GM13977 (cell line): ENCODE data around the gene RLBP1.
"Not testable (repeated sequence)": the region's sequence is repeated elsewhere in the genome, so short reads cannot be mapped to it uniquely, and the experiment has no call there.

ENCODE experiments used
- DNase-seq: peaks from one replicate; pipeline ENCODE4 v3.0.0; 2012; ENCODE audit warnings: low spot score
- in situ Hi-C: fragments of 300-500 bp; cut with MboI; formaldehyde crosslinking; loops from one replicate; pipeline ENCODE4 v1.12.0; 2022; ENCODE audit warnings: low sequenced_read_pairs, low pct_unique_long_range_greater_than_20kb, mixed read lengths, inconsistent platforms; ENCODE audit not compliant: unreplicated experiment
- TF ChIP-seq, protein P1 (sequence below): IDR thresholded peaks from 2 replicates; pipeline ENCODE4 v1.5.1; 2012; ENCODE audit warnings: mild to moderate bottlenecking, control low read depth; ENCODE audit not compliant: insufficient read depth; ENCODE audit errors: extremely low read depth, missing control alignments

RLBP1 gene

DNA sequence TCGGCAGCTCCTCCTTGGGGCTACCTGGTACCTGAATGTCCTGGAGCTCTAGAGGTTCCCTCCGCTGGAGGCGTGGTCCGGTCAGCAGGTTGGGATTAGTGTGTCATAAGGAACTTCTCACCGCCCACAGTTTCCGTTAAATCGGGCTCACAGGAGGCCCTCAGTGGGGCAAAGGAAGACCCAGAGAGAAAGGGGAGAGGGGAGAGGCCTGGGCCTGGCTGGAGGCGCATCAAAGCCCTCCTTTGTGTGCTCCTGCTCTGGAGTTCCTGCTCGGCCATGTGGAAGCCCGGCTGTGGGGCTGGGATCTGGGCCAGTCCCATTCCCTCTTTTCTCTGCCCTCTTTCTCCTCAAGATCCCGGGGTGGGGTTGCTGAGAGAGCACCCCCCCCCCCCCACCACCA lies at the start of gene RLBP1:
RLBP1 (minus strand) TSS at position 37 of the 400 bp plus-strand sequence. CDS start 2,604 bp downstream, outside the sequence.
- in situ Hi-C loops = no loop called here
- no peak for DNase-seq
- TF ChIP-seq, protein P1, sequence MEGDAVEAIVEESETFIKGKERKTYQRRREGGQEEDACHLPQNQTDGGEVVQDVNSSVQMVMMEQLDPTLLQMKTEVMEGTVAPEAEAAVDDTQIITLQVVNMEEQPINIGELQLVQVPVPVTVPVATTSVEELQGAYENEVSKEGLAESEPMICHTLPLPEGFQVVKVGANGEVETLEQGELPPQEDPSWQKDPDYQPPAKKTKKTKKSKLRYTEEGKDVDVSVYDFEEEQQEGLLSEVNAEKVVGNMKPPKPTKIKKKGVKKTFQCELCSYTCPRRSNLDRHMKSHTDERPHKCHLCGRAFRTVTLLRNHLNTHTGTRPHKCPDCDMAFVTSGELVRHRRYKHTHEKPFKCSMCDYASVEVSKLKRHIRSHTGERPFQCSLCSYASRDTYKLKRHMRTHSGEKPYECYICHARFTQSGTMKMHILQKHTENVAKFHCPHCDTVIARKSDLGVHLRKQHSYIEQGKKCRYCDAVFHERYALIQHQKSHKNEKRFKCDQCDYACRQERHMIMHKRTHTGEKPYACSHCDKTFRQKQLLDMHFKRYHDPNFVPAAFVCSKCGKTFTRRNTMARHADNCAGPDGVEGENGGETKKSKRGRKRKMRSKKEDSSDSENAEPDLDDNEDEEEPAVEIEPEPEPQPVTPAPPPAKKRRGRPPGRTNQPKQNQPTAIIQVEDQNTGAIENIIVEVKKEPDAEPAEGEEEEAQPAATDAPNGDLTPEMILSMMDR = no peak

DNA sequence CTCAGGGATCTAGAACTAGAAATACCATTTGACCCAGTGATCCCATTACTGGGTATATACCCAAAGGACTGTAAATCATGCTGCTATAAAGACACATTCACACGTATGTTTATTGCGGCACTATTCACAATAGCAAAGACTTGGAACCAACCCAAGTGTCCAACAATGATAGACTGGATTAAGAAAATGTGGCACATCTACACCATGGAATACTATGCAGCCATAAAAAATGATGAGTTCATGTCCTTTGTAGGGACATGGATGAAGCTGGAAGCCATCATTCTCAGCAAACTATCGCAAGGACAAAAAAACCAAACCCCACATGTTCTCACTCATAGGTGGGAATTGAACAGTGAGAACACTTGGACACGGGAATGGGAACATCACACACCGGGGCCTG lies 28.8 kb upstream of the RLBP1 start:
- DNase-seq, in situ Hi-C loops: not testable (repeated sequence)

DNA sequence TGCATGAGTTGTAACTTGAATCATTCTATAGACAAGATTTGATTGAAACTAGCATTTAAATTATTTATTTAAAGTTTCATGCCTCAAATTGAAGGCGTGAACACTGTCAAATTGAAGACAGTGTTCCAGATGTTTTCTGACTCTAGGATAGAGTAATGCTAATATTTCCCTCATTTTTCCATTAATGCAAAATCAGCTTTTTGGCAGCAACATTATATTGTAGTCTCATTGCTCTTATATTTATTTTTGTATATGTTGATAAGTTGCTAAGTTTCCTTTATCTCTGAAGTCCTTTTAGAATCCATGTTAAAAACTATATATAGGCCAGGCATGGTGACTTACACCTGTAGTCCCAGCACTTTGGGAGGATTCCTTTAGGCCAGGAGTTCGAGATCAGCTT lies 27.2 kb upstream of the RLBP1 start:
- in situ Hi-C loops = no loop called here
- TF ChIP-seq, protein P1 = no peak
- no peak for DNase-seq

DNA sequence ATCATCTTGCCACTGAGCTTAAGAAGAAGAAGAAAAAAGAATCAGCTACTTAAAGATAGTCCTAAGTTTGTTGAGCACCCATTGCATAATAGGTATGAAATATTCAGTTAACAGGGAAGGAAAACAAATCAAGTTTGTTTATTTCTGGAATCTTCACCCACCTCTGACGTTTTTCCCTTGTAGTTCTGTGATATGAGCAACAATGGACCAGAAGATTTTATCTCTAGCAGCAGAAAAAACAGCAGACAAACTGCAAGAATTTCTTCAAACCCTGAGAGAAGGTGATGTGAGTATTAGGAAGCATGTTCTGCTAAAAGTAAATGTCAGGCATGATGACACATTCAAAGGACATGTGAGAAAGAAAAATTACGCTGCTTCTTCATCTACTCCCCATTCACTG lies 26.1 kb upstream of the RLBP1 start:
- TF ChIP-seq, protein P1 = no peak
- in situ Hi-C loops = no loop called here
- no peak for DNase-seq

DNA sequence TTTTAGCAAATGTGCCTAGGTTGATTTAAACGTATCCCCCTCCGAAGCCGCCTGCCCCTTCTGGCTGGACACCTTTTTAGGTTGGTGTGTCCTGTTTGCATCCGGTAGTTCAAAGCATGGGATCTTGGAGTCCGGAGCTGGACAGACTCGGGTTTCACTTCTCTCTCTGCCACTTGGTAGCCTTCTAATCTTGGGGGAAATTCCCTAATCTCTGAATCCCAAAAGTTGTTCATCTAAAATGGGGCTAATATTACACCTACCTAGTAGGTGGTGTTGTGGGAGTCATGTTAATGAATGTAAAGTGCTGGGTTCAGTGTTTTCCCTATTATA lies 23.2 kb upstream of the RLBP1 start:
- TF ChIP-seq, protein P1 = no peak
- in situ Hi-C loops = no loop called here
- no peak for DNase-seq

DNA sequence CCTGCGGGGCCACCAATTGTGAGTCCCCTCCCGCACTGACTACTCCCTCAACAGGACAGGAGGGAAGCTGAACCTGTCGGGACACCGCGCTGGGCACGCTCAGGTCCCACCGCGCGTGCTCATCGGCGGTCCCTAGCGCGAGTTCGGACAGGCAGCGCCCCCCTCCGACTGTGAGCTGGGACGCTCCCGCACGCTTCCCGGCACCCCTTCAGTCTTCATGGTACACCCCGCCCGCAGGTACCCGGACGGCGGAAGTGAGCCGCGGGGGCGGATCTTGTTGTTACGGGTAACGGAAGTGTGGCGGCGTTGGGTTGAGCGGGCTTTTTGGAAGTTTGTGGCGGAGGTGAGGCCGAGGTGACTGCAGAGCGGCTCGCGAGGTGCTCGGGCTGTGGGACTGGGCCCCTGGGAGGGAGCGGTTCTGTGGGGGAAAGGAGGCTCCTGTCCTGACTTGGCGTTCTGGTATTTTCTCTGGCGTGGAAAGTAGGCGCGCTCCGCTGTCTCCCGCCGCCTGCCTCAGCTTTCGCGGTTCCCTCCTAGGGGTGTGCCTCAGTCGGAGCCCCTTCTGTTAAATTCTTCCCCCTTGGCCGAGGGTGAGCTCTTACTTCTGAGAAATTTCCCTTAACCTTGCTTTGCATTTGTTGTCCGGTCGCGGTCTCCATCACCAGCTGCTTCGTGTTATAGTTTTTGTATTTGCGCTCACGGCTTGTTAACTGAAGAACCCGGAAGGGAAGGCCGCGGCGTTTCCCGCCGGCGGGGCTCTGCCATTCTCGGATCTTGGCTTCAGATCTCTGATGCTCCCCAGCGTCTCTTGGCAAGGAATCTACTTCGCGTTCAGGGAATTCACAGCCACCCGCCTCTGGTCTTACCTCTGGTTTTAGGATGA lies 22.6 kb upstream of the RLBP1 start, which contains the start of gene FANCI:
FANCI (plus strand) TSS at position 289 of the 883 bp plus-strand sequence. CDS start 3,669 bp downstream, outside the sequence.
- TF ChIP-seq, protein P1 = peak; percentile 70
- peak; percentile 93 for DNase-seq
- in situ Hi-C loops = no loop called here

DNA sequence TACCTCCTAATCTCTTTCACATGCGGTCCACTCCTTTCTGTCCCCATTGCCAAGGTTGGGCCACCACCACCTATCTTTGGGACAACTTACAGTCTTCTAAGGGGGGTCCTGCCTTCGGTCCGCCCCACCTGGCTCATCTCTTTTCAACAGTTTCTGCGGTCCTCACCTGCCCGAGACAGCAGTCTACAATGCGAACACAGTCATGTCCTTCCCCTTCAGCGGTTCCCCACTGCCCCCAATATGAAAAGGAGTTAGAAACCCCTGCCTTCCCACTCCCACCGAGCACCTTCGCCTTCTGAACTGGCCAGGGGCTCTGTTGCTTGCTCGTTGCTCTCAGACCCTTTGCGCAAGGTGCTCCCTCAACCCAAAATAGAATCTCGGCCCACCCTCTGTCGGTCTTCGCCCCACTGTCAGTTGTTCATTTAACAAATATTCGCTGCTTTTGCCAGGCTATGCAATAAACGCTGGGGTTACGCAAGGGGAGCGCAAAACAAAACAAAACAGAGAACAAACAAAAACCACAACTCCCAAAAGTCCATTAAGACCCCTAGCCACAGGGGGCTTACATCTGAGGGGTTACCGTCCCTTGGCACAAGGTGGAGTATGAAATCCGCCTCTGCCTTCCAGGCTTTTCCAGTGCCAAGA lies 21.8 kb upstream of the RLBP1 start:
- in situ Hi-C loops = no loop called here
- TF ChIP-seq, protein P1 = no peak
- no peak for DNase-seq

DNA sequence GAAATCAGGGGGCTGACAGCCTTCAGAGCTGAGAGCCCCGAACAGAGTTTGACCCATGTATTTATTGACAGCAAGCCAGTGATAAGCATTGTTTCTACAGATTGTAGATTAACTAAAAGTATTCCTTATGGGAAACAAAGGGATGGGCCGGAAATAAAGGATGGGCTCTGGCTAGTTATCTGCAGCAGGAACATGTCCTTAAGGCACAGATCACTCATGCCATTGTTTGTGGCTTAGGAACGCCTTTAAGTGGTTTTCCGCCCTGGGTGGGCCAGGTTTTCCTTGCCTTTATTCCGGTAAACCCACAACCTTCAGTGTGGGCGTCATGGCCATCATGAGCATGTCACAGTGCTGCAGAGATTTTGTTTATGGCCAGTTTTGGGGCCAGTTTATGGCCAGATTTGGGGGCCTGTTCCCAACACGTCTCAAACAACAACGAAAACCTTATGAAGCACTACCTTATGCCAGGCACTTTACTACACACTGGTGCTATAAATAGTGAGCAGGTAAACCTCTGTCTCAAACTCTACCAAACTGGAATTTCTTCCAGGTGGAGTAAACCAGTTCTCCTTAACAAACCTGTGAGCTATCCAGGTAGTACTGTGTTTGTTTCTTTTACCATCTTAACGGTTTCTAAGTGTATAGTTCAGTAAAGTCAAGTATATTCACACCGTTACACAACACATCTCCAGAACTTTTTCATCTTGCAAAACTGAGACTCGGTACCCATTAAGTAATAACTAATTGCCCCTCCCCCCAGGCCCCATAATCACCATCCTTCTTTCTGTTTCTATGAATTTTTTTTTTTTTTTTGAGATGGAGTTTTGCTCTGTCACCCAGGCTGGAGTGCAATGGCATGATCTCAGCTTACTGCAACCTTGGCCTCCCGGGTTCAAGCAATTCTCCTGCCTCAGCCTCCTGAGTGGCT lies 18.8 kb upstream of the RLBP1 start:
- DNase-seq, in situ Hi-C loops: not testable (repeated sequence)
